T-helper 22 cell (primary cell): ENCODE measurements around the gene KIAA0930.
"Not testable (repeated sequence)": the region's sequence is repeated elsewhere in the genome, so short reads cannot be mapped to it uniquely, and the experiment has no call there.

Experiments
- DNase-seq: peaks from one replicate; pipeline ENCODE4 v3.0.0-alpha.2; 2020; ENCODE audit warnings: low read depth

The KIAA0930 gene

GRCh38 chr22:45240810-45241631 lies at the start of gene KIAA0930:
TSS of gene KIAA0930 (minus strand) at chr22:45240894. CDS start at chr22:45240703, 191 bp downstream.
- peak; percentile 77 for DNase-seq

- no peak for DNase-seq
These were observed 46.3 kb upstream of the KIAA0930 start for GRCh38 chr22:45286854-45287551.

DNA sequence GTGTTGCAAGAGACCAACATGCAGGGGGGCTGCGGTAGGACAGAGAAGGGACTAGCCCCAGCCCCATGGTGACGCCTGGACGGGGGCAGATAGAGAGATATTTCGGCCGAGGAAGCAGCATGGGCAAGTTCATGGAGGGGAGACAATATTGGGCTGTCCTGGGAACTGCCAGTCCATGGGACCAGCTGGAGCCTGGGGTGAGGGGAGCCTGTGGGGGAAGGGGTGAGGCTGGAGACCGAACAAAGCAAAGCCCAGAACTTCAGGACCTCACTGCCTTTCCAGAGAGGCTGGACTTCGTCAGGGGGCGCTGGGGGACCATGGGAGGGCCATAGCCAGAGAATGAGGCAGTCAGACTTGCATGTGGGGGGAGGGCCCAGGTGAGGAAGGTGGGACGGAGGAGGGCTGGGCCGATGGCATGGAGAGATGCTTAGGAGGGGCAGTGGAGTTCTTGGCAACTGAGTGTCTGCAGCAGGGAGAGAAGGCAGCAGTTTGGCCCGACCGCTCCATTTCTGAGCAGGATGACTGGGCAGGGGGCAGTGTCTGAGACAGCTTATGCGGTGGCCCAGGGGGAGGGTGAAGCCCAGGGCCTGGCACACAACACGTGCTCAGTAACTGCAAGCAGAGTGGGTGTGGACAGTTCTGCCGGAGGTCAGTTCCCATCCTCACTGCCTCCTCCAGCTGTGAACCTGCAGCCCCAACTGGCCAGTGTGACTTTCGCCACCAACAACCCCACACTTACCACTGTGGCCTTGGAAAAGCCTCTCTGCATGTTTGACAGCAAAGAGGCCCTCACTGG lies 44.8 kb upstream of the KIAA0930 start:
- DNase-seq = no peak

DNA sequence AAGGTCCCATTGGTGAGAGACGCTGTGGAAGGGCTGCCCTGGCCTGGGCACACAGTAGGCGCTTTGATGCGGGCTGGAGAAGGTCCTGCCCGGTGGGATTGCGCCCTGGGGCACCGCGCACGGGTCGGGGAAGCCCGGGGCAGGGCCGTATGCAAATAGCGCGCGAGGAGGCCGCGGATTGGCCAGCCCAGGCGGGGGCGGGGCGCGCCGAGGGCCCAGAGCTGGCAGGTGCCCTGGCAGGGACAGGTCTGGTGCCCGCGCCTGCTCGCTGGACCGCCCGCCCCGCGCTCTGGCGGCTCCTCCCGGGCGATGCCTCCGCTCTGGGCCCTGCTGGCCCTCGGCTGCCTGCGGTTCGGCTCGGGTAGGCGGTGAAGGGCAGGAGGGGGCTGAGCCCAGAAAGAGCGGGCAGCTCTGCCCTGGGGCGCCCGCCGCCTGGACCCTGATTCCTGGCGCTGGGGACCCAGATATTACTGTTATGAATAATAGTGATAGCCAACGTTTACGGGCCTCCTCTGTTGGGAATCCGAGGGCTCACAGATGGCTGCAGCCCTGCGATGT lies 44.1 kb upstream of the KIAA0930 start, which contains the start of gene UPK3A:
UPK3A (plus strand) TSS at position 245 of the 558 bp plus-strand sequence; CDS start at position 310, 65 bp downstream.
- DNase-seq = peak; percentile 33

DNA sequence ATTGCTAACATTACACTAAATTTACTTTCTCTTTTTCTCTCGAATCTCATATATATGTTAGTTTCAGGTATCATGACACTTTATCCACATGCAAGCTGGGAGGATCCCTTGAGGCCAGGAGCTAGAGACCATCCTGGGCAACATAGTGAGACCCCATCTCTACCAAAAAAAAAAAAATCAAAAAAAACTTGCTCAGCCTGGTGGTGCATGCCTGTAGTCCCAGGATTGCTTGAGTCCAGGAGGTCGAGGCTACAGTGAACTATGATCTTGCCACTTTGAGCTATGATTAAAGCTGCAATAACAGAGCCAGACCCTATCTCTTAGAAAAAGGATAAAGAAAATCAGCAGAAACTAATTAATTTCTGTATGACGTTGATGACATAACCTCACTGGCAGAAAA lies 40.3 kb upstream of the KIAA0930 start:
- no peak for DNase-seq

DNA sequence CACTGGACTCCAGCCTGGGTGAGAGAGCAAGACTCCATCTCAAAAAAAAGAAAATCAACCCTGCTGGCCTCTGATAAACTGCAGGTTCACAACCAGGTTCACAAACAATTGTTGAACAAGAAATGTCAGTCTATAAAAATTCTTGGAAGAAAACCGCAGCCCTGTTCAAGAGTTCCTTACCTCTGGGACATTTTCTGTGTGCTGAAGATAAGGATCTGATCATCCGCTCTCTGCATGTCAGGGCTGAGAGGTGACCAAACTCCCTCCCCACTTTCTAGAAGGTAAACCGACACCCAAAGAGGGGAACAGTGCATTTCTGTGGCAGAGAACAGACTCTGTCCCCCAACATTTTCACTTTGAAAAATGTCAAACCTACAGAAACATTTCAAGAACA lies 39.9 kb upstream of the KIAA0930 start:
- DNase-seq = no peak

GRCh38 chr22:45278125-45278524 lies 37.4 kb upstream of the KIAA0930 start:
- no peak for DNase-seq

GRCh38 chr22:45277720-45278119 lies 37.0 kb upstream of the KIAA0930 start:
- DNase-seq = not testable (repeated sequence)

- no peak for DNase-seq
These were observed 35.9 kb upstream of the KIAA0930 start for GRCh38 chr22:45276507-45277105.

- DNase-seq = no peak
These were observed 32.9 kb upstream of the KIAA0930 start for GRCh38 chr22:45273452-45274075.

DNA sequence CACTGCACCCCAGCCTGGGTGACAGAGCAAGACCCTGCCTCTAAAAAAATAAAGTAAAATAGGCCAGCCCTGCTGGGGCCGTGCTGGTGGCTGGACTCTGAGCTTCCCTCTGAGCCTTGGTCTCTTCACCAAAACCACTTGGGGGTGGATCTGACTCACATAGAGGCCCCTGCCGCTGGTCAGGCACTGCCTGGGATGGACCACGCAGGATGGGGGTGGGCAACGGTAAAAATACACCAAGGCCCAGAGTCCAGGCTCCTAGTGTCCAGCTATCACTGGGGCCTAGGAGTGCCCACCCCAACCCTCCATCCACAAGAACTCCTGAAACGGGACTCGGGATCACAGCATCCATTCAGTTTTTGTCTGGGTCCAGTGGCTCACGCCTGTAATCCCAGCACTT lies 31.8 kb upstream of the KIAA0930 start:
- DNase-seq = no peak

- DNase-seq = no peak
These were observed 31.0 kb upstream of the KIAA0930 start for GRCh38 chr22:45271667-45272201.

DNA sequence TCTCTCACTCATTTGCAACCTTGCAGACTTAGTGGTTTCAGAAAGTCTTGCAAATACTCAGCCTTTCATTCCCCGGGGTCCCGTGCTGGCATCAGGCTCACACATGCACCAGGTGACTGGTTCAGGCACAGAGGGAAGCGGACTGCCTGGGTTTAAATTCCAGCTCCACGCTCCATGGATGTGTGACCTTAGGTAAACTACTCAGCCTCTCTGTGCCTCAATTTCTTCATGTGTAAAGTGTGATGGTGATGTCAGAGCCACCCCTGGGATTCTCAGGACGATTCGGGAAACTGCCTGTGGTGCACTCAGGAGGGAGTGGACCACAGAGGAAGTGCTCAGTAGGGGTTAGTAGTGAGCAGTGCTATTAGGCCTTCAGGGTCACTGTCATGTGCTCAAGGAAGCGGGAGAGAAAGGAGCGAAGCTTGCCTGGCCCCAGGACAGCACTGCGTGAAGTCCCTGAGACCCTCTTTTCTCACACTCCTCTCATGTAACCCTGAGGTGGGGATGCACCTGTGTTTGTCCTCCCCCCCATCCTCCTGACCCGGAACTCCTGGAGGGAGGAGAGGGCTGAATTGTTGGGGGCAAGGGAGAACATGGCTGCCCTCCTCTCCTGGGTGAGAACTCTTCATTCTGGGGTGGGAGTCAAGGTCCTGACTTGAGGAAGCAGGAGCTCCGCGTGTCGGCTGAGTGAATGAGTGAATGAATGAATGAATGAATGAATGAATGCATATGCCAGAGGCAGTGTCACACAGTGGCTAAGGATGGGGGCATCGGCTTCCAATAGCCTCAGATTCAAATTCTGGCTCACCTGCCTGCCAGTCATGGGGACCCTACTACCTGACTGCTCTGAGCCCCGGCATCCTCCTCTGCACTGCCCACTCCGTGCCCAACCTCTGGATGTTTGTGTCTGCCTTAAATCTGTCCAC lies 29.7 kb upstream of the KIAA0930 start:
- DNase-seq = no peak

GRCh38 chr22:45268958-45269844 lies 28.5 kb upstream of the KIAA0930 start:
- peak; percentile 75 for DNase-seq

DNA sequence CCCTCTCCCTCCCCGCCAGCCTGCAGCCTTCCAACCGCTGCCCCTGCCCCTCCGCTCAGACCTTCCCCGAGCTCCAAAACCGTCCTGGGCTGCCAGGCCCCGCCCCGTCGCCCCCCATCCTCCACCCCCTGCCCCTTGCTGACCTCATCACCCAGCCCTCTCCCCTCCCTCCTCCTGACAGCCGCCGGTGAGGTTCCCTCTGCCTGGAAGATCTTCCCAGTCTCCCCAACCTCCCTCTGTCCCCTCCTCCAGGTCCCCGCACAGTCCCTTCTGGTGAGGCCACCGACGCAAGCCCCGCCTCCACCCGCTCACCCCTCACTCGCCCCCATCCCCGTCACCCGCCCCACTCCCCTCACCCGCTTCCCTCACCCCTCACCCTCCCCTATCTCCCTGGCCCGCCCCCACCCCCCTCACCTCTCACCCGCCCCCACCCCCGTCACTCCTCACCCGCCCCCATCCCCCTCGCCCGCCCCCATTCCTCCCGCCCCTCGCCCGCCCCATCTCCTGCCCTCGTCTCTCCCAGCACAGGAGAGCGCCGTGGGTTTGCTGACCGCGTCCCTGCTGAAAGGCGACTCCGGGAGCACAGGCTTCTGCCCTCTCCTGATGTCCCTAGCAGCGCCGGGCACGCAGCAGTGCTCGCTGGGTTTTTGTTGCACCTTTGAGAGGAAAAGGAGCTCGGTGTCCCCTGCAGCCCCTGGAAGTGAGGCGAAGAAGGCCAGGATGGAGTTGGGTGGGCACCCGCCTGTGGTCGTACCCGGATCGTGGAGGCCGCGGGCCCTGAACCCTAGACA lies 27.7 kb upstream of the KIAA0930 start:
- DNase-seq = peak; percentile 34

DNA sequence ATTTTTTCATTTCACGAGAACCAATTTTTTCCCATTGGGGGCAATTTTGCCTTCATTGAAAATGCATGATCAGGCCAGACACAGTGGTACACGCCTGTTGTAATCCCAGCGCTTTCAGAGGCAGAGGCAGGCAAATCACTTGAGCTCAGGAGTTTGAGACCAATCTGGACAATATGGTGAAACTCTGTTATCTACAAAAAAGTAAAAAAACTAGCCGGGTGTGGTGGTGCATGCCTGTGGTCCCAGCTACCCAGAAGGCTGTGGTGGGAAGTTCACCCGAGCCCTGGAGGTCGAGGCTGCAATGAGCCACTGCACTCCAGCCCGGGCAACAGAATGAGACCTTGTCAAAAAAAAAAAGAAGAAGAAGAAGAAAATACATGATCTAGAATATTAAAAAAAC lies 24.8 kb upstream of the KIAA0930 start:
- no peak for DNase-seq

- no peak for DNase-seq
These were observed 23.0 kb upstream of the KIAA0930 start for GRCh38 chr22:45263463-45264269.
